MV-4-11 (cell line): ENCODE data around the gene MARCKS.

ENCODE experiments used
- DNase-seq: peaks from one replicate; lab custom pipeline; 2025; lab: John Stamatoyannopoulos, UW

Gene MARCKS

DNA sequence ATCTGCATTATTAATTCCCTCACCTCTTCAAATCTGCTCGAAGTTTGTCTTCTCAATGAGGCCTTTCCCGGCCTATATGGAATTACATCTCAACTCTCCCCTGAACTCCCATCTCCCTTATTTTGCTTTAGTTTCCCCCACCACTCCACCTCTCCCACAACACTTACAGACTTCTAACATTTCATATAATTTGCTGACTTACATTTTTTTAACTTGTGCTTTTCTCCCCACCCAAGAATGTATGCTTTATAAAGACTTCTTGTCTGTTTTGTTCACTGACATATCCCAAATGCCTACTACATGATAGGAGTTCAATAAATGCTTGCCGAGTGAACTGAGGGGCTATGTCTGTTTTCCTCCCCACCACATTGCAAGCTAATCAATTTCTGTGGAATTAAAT is 3.9 kb upstream of the MARCKS start:
- no peak for DNase-seq

DNA sequence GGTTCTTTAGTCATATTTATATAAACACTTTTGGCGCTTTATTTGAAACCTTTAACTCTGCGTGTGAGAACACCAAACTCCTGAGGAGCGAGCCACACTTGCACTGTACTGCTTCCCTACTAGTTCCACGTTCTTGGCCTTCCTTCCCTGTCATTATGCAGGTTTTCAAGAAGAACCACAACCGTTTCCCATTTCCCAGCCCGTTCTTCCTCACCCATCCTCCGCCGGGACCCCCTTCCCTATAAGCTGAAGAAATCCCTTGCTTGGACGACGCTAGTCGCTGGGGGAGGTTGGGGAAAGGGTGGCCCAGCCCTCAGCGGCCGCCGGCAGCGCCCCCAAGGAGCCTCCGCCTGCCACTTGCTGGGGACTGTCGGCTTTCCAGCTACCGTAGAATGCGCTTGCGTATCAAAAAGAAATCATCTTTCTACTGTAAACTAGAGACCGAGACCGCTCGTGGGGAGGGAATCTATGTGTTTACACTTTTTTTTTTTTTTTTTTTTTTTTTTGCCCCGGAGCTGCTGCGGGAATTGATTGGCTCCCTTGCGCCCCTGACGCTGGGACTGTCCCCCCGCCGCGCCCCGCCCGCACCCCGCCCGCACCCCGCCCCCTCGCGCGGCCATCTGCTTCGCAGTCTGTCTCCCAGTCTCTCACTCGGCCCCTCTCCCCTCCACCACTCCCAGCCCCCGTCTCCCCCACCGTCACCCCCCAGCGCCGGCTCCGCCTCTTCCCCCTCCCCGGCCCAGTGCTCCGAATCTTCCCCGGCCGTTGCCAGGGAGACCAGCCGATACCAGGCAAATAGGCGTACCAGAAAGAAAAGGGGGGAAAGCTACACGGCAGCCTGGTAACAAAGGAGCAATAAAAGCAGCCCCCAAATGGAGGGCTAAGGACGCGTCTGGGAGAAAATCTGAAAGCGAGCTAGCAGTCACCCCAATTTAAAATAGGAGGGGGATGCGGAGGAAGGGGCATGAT is 2.3 kb upstream of the MARCKS start:
- no peak for DNase-seq

DNA sequence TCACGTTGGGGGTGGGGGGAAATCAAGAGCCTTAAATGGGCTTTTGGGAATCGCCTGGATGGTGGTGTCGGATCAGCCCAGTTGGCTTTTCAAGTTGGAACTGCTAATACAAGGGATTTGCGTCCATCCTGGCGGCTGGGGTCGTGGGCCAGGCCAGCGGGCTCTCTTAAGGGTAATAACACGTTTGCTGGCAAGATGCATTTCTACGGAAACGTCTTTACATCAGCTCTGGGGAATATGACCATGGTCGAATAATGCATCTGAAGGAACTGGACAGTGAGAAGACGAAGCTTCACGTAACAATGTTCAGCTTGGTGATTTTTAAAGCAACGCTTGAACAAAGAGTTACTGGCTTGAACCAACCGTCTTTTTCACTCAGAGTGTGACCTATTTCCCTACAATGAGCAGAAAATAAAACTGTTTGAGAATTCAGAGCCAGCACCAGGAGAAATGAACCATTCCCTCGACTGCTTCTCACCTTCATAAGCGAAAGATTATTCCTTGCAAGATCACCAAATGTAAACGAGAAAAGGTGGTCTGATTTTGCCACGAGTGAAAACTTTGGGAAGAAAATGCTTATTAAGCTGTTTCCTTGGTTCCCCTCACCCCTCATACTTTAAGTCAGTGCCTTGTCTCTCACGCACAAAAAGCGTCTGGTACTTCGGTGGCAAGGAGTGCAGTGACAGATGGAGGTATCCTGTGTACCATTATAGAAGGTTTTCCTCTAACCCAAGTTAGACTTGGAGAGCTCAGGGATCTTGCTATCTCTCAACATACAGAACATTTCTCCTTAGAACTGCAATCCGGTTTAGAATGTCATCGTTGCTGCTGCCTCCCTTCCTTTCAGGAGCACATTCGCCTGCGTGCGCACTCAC is 1.4 kb upstream of the MARCKS start:
- DNase-seq, result no peak

DNA sequence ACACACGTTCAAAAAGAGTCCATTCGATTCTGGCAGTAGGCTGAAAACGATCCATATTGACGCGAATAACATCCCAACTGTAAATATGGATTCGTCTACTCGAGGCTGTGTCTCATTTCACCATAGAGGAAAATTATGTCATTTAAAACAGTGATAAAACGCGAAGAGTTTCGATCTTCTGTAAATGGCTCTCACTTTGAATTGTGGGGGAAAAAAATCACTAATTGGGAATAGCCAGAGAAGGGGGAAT is 845 bp upstream of the MARCKS start:
- no peak for DNase-seq

DNA sequence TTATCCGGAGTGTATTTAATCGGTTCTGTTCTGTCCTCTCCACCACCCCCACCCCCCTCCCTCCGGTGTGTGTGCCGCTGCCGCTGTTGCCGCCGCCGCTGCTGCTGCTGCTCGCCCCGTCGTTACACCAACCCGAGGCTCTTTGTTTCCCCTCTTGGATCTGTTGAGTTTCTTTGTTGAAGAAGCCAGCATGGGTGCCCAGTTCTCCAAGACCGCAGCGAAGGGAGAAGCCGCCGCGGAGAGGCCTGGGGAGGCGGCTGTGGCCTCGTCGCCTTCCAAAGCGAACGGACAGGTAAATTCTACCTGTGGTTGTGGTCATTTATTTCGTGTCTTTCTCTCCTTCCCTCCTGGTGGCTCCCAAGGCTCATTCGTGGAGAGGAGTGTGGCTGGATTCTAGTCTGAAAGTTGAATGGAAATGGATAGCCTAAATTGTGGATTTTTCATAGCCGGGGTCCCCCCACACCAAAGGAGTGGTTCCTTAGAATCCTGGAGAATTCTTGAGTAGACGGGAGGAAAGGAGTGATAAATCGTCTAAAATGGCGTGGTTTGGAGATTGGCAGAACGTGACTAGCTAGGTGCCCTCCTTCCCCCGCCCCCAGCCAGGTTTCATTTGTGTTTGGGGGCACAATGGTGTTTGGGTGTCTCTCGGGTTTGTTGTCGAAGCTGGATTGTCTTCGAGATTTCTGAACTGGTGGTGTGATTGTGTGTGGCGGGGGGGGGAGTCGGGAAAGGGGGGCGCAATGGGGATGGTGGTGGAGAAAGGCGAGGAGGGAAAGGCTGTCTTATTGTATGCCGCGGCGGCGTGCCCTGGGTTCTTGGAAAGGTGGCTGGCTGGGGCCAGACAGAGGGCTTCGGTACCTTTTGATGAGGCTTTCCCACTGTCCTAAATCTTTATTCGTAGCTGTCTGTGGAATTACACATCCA is 673 bp downstream of the MARCKS start:
- DNase-seq, result no peak

DNA sequence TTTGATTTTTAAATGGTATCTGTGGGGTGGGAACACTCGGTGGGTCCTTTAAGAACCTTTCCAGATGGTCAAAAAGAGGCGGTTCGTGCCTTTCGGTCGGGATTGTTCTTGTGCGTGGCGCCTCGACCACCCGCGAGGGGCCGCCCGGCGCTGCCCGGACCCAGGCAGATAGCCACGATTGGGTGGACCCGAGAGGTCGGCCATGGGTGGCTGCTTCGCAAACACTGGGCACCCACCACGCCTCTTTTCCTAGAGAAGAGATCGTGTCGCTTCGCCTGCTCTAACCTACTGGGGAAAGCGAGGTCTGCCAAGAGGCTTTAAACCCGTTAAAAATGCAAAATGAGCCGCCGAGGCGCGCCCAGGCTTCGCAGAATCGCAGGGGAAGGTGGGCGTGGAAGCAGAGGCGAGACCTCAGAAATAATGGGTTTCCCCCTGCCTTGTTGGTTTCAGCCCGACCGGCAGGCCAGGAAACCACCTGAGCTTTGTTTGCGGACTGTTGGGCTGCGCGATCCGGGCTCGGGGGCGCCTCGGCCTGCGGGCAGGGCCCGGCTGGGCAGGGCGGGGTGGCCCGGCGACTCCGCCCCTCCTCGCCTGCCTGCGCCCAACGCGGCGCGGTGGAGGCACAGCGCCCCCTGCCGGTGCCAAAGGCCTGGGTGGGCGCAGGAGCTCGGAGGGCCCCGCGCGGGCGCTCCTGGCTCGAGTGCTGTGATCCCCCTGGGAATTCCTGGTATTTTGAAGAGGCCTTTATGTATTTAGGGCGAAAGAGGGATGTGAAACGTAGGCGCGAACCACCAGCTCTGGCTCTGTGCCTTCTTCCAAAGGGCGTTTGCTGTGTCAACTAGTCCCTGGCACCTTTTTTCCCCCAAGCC is 1.6 kb downstream of the MARCKS start:
- DNase-seq, result peak; percentile 38

DNA sequence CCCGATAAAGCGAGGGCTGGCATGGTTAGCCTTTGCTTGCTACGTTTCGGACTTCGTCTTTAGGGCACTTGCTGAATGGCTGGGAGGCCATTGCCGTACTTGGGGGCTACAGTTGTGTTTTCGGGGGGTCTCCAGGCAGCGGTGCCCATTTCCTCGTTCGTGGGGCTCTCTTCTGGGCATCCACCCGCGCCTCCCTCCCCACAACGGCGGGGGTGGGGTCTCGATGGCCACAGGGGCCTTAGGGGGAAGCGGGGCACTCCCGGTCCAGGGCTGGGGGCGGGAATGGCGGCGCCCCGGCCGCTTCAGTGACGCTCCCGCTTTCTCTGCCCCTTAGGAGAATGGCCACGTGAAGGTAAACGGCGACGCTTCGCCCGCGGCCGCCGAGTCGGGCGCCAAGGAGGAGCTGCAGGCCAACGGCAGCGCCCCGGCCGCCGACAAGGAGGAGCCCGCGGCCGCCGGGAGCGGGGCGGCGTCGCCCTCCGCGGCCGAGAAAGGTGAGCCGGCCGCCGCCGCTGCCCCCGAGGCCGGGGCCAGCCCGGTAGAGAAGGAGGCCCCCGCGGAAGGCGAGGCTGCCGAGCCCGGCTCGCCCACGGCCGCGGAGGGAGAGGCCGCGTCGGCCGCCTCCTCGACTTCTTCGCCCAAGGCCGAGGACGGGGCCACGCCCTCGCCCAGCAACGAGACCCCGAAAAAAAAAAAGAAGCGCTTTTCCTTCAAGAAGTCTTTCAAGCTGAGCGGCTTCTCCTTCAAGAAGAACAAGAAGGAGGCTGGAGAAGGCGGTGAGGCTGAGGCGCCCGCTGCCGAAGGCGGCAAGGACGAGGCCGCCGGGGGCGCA is 2.4 kb downstream of the MARCKS start:
- DNase-seq, result no peak

DNA sequence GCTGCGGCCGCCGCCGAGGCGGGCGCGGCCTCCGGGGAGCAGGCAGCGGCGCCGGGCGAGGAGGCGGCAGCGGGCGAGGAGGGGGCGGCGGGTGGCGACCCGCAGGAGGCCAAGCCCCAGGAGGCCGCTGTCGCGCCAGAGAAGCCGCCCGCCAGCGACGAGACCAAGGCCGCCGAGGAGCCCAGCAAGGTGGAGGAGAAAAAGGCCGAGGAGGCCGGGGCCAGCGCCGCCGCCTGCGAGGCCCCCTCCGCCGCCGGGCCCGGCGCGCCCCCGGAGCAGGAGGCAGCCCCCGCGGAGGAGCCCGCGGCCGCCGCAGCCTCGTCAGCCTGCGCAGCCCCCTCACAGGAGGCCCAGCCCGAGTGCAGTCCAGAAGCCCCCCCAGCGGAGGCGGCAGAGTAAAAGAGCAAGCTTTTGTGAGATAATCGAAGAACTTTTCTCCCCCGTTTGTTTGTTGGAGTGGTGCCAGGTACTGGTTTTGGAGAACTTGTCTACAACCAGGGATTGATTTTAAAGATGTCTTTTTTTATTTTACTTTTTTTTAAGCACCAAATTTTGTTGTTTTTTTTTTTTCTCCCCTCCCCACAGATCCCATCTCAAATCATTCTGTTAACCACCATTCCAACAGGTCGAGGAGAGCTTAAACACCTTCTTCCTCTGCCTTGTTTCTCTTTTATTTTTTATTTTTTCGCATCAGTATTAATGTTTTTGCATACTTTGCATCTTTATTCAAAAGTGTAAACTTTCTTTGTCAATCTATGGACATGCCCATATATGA is 3.2 kb downstream of the MARCKS start:
- DNase-seq, result no peak

DNA sequence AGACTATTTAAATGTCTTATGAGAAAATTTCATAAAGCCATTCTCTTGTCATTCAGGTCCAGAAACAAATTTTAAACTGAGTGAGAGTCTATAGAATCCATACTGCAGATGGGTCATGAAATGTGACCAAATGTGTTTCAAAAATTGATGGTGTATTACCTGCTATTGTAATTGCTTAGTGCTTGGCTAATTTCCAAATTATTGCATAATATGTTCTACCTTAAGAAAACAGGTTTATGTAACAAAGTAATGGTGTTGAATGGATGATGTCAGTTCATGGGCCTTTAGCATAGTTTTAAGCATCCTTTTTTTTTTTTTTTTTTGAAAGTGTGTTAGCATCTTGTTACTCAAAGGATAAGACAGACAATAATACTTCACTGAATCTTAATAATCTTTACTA is 5.0 kb downstream of the MARCKS start:
- no peak for DNase-seq

DNA sequence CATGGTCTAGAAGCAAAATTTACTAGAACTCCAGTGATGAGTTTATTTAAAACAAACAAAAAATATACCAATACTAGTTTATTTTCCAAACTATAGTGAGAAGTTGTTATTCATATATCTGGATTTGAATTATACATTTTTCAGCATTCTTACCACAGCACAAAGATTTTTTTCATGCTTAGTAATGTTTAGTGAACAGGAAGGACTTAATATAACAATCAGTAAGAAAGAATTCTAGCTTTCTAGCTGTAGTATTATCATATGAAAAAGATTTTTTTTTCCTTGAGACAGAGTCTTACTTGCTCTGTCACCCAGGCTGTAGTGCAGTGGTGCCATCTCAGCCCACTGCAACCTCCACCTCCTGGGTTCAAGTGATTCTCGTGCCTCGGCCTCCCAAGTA is 13.8 kb downstream of the MARCKS start:
- DNase-seq, result no peak

DNA sequence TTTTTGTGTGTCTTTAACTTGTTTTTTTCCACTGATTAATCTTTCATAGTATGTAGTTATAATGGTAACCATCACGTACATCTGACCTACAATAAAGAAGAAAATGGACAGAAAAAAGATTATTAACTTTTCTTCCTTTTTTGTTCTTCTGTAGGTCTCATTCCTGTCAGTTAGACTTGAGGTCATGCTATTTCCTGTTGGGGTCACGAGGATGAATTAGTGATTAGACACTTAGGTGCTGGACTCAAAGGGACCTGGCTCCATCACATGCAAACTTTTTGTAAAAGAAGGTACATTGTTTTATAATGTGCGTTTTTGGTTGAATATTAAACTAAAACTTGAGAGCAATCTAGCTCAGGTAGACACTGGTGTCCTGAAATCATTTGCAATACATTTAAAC is 14.8 kb downstream of the MARCKS start:
- DNase-seq, result no peak

DNA sequence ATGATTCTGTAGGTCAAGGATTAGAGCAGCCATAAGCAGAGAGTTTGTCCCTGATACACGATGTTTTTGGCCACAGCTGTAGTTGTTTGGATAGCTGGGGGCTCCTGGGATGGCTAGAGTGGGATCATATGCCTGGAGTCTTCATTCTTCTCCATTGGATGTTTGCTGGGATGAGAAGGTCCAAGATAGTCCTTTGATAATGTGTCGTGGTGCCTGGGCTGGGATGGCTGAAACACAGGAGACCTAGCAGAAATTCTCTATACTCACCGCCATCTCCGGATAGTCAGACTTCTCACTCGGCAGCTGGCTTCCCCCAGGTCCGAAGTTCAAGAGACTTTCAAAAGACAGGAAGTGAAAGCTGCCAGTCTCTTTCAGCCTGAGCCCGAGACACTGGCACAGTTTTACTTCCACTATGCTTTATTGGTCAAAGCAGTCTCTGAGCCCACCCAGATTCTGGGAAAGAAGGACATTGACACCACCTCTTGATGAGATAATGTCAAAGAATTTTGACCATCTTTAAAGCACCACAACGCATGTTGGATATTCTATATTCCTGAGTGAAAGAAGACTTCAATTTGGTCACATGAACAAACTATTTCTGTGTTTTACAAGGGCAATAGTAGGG is 16.0 kb downstream of the MARCKS start:
- DNase-seq, result peak; percentile 91

DNA sequence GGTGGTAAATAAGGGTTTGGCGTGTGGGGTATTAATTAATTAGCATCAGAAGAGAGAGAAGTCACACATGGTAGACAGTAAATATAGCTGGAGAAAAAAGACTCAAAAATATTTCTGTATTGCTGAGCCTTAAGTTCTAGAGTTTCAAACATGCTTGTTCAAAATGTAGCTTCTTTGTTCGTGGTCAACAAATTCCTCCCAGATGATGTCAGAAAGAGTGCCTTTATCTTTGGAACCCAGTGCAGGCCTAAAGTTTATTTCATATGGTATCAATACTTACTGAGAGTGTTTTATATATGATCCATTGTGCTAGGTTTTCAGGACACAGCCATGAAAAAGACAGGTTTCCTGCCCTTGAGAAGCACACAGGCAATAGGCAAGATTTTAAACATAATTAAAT is 18.3 kb downstream of the MARCKS start:
- no peak for DNase-seq

DNA sequence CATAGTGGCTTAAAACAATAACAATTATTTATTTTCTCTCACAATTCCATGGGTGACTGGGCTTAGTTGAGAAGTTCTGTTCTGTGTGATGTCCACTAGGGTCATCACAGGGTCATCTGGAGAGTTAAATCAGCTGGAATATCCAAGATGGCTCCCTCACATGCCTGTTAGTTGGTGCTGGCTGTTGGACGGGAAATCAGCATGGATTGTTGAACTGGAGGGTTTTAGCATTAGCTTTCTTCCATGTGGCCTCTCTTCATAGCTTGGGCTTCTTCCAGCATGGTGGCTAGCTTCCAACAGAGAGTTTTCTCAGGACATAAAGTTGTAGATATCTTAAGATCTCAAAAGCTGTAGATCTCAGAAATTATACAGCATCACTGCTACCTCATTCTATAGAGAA is 19.6 kb downstream of the MARCKS start:
- DNase-seq, result no peak

DNA sequence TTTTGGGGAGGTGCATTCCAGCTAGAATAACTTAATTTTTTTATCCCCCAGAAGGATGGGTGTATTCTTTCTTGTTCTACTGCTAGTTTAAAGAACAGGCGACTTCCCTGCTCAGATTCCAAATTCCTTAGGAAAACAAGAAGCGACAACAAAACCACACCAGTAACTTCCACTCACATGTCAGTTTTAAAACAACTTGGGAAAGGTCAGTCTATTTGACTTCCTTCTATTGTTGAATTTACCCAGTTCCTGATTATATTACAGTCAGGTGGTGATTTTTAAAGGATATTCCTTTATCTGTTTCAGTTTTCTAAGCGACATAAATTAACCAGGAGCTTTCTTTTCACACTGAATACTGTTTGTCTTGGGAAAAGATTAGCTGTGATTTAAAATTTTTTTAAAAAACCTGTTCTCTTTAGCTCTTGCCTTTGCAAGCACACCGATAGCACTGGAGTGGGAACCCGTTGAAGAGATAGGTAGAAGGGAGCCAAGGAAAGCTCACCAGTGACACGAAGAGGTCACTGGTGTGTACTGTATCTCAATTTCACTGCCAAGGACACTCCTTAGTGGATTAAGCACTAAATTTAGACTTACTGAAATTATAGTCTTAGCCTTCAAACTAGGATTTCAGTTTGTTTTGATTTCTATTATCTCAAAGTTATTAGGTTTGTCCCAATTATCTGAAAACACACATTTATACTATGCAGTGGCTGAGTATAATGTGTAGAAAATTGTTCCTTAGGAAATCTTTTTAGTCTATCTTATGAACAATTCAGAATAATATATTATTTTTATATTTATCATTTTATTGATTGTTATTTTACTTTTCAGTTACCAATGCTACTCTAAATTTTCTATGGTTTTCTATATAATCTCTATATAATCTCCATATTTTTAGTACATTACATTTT is 22.3 kb downstream of the MARCKS start:
- DNase-seq, result peak; percentile 42

DNA sequence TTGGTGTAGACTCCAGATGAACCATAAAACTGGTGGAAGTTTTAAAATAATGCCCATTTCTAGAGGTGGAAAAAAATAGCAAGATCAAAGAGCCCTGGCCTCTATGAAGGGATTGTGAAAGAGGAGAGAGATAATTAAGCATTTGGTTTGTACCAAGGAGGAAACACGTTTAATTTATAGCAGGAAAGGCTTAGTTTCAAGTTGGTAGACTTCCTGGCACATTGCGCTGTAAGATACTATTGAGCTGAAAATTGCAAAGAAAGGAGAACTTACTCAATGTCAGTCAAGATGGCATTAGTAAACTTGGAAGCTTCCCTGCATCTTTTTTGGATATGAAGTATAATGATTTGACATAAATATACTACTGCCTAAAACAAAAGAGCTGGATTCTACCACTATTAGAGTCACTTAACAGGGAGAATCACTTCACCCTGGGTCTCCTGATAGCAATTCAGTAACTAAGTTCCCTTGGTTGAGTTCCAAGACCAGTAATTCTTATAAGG is 24.4 kb downstream of the MARCKS start:
- peak; percentile 94 for DNase-seq

DNA sequence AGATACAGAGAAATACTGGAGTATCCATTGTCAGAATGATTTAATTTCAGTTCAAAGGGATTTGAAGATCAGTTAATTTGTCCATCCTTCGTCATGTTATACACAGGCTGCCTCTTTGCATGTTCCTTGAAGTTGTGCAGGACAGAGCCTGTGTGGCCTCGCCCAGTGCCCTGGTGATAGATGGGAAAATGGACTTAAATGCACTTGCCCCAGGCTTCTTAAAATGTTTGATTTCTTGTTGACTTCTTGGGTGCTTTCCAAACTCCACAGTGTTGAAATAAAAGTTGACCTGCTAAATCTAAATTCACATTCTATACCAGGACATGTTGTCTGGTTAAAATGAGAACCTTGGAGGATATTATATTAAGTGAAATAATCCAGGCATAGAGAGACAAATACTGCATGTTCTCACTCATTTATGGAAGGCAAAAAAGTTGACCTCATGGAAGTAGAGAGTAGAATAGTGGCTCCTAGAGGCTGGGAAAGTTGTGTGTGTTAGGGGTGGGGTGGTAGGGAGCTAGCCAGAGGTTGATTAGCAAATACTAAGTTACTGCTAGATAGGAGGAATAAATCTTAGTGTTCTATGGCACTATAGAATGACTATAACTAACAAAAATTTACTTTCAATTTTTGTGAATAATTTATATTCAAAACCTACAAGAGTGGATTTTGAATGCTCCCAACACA is 25.3 kb downstream of the MARCKS start:
- DNase-seq, result no peak
